ENCODE results near the gene BGLAP.

- TF ChIP-seq CTCF (IDR thresholded peaks at IDR 0.05), result no peak
- TF ChIP-seq POLR2AphosphoS5 (IDR thresholded peaks at IDR 0.05), result no peak
- no peak for TF ChIP-seq POLR2A (IDR thresholded peaks at IDR 0.05)
- no peak for TF ChIP-seq EP300 (IDR thresholded peaks at IDR 0.05)
Observed at GRCh38 chr1:156228501-156228900, 13.5 kb upstream of the BGLAP start.

Measured in stomach (tissue), 4 donors.